ENCODE results near the gene ENPP7.

Gene ENPP7, protein sequence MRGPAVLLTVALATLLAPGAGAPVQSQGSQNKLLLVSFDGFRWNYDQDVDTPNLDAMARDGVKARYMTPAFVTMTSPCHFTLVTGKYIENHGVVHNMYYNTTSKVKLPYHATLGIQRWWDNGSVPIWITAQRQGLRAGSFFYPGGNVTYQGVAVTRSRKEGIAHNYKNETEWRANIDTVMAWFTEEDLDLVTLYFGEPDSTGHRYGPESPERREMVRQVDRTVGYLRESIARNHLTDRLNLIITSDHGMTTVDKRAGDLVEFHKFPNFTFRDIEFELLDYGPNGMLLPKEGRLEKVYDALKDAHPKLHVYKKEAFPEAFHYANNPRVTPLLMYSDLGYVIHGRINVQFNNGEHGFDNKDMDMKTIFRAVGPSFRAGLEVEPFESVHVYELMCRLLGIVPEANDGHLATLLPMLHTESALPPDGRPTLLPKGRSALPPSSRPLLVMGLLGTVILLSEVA

DNA sequence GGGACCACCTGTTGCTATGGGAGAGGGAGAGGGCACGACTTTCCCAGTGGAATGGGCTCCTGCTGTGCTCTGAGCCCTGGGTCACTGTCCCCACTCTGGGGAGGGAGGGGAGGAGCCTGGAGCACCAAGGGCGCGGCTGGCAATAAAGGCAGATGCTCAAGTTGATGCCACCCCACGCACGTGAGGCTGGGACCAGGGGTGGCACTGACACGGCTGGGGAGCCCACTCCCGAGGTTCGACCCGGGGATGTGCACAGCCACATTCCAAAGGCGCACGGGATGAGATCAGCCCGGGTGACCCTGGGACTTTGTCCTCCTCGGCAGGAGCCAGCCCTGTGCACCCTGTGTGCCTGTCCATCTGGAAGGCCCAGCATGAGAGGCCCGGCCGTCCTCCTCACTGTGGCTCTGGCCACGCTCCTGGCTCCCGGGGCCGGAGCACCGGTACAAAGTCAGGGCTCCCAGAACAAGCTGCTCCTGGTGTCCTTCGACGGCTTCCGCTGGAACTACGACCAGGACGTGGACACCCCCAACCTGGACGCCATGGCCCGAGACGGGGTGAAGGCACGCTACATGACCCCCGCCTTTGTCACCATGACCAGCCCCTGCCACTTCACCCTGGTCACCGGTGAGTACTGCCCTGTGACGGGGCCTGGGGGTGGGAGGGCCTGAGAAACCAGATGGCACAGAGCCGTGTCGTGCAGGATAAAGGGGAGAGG lies at the start of gene ENPP7:
TSS of gene ENPP7 (plus strand) at position 175 of the 715 bp plus-strand sequence. CDS start at position 372, 197 bp downstream.
- no peak for DNase-seq

DNA sequence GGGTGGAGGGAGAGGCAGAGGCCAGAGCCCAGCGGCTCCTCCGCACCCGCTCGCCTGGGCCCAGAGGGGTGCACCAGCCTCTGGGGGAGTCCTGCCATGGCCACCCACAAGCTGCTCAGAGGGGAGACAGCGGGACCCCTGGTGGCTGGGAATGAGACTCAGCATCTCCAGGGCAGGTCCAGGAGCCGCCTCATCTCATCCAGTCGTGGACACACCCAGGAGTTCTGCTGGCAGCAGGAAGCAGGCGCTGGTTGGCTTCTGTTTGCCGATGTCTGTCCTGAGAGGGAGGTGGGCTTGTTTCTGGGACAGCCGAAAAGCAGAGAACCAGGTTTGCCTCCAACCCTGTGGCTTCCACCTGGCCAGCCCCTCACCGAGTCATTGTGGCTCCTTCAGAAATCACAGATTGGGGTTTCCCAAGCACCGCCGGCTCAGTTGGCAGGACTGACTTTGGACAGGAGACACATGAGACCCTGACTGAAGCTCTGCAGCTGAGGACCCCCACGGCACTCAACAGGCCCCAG lies 49.6 kb upstream of the ENPP7 start:
- DNase-seq = no peak

- DNase-seq = no peak
Measured at GRCh38 chr17:79681628-79682261, 49.0 kb upstream of the ENPP7 start.

GRCh38 chr17:79683365-79683764 lies 47.4 kb upstream of the ENPP7 start:
- no peak for DNase-seq

GRCh38 chr17:79684132-79684985 lies 46.4 kb upstream of the ENPP7 start:
- no peak for DNase-seq

DNA sequence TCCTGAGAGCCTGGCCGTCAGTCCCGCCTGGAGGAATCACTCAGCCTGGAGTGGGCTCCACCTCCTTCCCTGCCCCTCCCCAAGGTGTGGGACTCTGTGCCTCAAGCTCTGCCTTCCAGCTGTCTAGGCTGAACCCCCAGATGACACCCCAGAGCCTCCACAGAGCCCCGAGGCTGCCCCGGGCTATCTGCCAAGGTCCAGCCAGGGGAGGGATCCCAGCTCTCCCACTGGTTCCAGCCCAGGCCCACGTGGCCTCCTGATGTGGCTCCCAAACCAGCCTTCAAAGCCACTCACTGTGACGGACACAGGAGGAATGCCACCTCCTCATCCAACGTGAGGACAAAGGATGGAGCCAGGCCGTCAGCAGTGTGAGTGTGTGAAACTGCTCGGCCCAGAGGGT lies 45.6 kb upstream of the ENPP7 start:
- no peak for DNase-seq

- no peak for DNase-seq
Measured at GRCh38 chr17:79686476-79686875, 44.3 kb upstream of the ENPP7 start.

GRCh38 chr17:79690466-79690865 lies 40.3 kb upstream of the ENPP7 start:
- no peak for DNase-seq

DNA sequence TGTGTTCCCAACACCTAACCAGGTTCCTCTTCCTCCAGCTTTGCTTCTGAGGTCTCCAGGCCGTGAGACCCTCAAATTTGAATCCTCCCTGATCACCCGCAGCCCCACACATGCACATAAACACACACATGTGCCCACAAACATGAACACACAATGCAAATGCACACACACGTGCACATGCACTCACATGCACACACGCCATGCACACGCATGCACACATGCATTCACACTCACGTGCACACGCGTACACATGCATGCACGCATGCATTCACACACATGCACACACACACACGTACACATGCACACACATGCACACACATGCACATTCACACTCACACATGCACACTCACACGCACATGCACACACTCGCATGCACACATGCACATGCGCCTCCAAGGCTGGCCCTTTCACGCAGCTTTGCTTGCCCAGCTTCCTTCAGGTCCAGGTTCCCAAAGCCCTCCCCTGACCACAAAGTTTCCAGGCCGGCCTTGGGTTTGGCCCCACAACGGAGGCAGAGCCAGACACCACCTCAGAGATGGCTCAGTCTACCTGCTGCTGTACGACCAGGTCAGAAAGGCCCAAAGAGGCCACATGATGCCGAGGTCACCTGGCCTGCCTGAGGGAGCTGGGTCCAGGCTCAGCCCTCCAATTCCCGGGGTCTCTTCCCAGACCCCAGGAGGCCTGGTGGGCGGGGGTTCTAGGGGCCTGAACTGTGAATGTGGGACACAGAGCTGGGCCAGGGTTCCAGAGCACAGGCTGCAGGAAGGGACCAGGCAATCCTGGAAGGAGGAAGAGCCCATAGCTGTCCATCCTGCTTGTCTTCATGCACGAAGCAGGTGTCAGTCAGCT lies 39.5 kb upstream of the ENPP7 start:
- no peak for DNase-seq

GRCh38 chr17:79691931-79692330 lies 38.8 kb upstream of the ENPP7 start:
- DNase-seq = no peak

GRCh38 chr17:79693419-79693818 lies 37.3 kb upstream of the ENPP7 start:
- DNase-seq = no peak

DNA sequence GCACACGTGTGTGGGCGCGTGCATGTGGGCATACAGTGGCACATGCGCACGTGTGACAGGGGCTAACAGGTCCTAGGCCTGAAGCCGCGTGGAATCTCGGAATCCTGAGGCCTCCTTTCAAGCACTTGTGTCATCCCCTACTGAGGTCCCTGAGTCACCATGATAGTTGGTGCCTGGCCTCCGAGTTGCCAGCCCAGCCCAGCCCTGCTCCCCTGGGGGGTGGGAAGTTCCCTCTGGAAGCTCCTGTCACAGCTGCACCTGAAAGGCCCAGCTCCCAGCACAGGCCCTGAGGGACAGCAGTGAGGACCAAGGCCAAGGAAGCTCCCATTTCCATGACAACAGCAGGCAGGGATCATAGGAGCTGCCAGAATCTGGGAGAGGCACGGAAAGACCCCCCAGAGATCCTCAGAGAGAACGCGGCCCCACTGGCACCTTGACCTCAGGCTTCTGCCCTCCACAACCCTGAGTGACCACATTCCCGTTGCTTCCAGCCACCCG lies 35.4 kb upstream of the ENPP7 start:
- DNase-seq = no peak

DNA sequence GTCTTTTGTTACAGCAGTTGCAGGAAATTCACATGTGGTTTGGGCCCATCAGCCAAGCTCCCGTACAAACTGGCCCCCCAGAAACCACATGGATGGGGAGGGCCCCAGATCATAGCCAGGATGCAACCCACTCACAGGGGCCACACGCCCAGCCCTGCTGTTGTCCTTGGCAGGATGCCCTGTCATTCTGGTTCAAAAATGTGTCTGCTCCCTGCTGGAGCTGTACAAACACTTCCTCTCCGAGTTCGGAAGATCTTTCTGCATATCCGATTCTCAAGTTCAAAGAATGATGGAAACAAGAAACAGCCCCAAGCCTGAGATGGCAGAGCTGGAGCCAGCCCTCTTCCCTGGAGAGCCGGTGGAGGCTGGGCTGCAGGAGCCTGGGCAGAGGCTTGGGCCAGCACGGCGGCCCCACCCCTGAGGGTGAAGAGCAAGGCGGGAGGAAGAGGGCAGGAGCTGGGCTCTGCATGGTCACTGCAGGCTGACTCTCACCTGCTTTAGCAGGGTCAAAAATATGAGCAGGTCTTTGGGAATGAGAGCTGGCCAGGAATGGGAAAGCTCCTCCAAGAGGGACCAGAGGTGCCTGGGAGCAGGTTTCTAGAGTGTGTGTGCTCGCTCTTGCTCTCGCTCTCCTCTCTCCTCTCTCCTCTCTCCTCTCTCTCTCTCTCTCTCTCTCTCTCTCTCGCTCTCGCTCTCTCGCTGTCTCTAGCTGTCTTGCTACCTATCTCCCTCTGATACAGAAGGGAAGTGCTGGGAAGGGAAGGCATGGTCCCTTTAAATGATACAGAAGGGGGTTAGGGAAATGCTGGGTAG lies 34.7 kb upstream of the ENPP7 start:
- DNase-seq = no peak

DNA sequence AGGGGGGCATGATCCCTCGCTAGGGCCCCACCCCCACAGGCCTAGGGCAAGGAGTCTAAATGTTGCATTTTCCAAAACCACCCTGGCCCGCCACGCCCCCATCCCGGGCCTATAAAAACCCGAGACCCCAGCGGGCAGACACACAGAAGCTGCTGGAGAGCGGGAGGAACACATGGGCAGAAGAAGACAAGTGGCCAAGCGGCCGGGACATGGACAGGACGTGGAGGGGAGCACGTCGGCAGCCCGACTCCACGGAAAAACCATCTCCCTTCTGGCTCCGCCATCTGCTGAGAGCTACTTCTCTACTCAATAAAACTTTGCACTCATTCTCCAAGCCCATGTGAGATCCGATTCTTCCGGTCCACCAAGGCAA lies 34.1 kb upstream of the ENPP7 start:
- DNase-seq = no peak

GRCh38 chr17:79698146-79698846 lies 32.4 kb upstream of the ENPP7 start:
- DNase-seq = no peak

DNA sequence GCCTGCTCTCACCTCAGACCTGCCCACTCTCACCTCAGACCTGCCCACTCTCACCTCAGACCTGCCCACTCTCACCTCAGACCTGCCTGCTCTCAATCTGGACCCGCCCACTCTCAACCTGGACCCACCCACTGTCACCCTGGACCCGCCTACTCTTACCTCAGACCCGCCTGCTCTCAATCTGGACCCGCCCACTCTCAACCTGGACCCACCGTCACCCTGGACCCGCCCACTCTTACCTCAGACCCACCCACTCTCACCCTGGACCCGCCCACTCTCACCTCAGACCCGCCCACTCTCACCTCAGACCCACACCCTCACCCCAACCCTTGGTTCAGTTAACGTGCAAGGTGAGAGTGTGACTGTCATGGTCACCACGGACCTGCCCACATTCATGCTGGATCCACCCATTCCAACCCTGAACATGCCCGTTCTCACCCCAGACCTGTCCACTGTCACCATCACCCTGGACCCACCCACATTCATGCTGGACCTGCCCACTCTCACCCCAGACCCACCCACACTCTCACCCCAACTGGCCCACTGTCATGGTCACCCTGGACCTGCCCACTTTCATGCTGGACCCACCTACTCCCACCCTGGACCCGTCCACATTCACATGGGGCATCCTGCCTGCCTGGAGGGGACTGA lies 31.2 kb upstream of the ENPP7 start:
- no peak for DNase-seq

DNA sequence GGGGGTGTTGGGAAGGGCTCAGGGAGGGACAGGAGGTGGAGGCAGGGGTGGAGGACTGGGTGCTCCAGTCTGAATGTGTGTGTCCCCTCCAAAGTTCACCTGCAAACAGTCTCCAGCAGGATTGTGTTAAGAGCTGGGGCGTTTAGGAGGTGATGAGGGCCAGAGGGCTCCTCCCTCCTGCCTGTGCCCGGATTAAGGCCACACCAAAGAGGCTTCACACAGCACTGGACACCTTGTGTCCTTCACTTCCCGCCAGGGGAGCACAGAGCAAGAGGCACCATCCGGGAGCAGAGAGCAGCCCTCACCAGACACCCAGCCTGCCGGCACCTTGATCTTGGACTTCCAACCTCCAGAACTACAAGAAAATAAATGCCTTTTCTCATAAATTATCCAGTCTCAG lies 30.2 kb upstream of the ENPP7 start:
- no peak for DNase-seq

DNA sequence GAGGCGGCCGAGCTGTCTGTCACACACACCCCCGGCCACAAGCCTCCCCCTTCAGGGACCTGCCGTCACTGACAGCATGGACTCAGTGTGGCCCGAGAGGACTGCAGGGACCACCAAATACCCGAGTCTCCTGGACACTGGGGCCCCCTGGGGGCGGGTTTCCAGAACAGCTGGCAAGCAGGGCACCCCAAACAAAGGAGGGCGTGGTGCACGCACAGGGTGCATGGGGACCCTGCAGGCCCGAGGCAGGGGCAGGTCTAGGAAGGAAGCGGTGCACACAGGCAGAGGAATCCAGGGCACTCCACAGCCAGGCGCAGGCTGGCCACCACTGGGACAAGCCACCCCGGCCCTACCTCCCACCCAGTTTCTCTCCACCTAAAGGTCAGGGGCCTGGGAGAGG lies 28.7 kb upstream of the ENPP7 start:
- DNase-seq = no peak

DNA sequence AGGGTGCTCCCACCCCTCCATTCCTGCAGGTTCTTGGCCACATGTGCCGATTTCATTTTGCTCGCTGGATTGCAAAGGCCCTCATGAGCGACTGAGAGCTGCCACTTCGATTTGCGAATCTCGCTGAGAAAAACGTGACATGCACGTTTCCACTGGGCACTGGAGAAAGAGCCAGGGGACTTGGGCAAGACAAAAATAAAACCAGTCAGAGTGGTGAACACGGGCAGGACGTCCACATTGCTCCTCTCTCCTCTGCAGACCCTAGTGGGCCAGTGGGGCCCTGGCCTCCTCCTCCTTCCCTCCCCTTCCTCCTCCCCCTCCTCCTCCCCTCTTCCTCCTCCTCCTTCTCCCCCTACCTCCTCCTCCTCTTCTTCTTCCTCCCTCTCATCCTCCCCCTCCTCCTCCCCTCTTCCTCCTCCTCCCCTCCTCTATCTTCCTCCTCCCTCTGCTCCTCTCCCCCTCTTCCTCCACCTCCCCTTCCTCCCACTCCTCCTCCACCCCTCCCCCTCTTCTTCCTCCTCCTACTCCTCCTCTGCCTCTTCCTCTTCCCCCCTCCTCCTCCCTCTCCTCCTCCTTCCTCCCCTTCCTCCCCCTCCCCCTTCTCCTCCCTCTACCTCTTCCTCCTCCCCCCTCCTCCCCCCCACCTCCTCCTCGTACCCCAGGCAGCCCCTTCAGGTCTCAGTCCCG lies 28.1 kb upstream of the ENPP7 start:
- no peak for DNase-seq

Data from stimulated activated CD4-positive, alpha-beta T cell treated with anti-CD3 and anti-CD28 coated beads, Interleukin-2, amount 100 ng/mL, for 24 hours (primary cell).